ENCODE measurements around the gene MLC1.

DNA sequence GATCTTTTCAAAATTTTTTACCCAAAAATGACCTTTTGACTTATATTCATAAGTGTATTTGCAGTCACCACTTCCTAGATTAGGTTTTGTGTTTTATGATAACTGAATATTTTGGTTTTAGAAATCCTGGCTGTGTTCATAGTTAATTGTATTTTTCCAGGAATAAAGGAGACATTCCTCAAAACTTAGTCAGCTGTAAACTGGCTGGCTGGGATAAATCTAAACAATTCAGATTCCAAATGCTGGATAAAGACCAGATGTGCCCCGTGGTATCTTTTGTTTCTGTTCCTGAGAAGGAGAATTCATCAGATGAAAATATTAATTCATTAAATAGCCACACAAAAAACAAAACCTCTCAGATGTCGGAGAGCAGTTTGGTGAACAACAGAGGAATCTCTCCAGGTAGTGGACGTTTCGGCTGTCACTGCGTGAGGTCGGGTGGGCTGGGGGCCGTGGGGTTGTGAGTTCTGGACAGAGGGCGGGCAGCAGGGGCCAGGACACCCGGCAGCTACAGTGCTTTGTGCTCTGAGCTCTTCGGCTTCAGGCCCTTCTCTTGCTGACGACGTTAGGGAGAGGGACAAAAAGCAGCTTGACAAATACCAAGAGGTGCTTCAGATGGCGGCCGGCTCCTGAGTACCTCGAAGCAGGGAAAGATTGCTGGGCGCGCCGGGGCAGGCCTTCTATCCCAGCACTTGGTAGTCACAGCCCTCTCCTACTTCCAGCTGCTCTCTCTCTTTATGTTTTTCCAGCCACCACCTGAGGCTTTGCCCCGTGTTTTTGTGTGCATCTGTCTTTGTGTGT, 29.2 kb upstream of the MLC1 start:
- TF ChIP-seq, protein P1, sequence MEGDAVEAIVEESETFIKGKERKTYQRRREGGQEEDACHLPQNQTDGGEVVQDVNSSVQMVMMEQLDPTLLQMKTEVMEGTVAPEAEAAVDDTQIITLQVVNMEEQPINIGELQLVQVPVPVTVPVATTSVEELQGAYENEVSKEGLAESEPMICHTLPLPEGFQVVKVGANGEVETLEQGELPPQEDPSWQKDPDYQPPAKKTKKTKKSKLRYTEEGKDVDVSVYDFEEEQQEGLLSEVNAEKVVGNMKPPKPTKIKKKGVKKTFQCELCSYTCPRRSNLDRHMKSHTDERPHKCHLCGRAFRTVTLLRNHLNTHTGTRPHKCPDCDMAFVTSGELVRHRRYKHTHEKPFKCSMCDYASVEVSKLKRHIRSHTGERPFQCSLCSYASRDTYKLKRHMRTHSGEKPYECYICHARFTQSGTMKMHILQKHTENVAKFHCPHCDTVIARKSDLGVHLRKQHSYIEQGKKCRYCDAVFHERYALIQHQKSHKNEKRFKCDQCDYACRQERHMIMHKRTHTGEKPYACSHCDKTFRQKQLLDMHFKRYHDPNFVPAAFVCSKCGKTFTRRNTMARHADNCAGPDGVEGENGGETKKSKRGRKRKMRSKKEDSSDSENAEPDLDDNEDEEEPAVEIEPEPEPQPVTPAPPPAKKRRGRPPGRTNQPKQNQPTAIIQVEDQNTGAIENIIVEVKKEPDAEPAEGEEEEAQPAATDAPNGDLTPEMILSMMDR (IDR thresholded peaks at IDR 0.05 in 4 of 5, conservative IDR thresholded peaks at IDR 0.05 in 1 of 5), result no peak
- no peak for TF ChIP-seq POLR2A (IDR thresholded peaks at IDR 0.05)
